ENCODE measurements around the gene TRDMT1.

TRDMT1 gene

DNA sequence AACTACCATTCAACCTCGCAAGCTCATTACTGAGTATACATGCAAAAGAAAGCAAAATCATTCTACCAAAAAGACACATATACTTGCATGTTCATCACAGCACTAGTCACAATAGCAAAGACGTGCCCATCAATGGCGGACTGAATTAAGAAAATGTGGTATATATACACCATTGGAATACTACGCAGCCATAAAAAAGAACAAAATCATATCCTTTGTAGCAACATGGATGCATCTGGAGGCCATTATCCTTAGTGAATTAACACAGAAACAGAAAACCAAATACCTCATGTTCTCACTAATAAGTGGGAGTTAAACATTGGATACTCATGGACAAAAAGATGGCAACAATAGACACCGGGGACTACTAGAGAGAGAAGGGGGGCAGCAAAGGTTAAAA lies 6.4 kb downstream of the TRDMT1 start:
- TF ChIP-seq, protein P1, sequence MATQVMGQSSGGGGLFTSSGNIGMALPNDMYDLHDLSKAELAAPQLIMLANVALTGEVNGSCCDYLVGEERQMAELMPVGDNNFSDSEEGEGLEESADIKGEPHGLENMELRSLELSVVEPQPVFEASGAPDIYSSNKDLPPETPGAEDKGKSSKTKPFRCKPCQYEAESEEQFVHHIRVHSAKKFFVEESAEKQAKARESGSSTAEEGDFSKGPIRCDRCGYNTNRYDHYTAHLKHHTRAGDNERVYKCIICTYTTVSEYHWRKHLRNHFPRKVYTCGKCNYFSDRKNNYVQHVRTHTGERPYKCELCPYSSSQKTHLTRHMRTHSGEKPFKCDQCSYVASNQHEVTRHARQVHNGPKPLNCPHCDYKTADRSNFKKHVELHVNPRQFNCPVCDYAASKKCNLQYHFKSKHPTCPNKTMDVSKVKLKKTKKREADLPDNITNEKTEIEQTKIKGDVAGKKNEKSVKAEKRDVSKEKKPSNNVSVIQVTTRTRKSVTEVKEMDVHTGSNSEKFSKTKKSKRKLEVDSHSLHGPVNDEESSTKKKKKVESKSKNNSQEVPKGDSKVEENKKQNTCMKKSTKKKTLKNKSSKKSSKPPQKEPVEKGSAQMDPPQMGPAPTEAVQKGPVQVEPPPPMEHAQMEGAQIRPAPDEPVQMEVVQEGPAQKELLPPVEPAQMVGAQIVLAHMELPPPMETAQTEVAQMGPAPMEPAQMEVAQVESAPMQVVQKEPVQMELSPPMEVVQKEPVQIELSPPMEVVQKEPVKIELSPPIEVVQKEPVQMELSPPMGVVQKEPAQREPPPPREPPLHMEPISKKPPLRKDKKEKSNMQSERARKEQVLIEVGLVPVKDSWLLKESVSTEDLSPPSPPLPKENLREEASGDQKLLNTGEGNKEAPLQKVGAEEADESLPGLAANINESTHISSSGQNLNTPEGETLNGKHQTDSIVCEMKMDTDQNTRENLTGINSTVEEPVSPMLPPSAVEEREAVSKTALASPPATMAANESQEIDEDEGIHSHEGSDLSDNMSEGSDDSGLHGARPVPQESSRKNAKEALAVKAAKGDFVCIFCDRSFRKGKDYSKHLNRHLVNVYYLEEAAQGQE (IDR thresholded peaks at IDR 0.05; ENCODE audit: insufficient read depth in 1 of 2, low read depth in 2 of 2, low read length in 2 of 2), result no peak
- no peak for TF ChIP-seq POLR2AphosphoS5 (IDR thresholded peaks at IDR 0.05; ENCODE audit: low read depth, low read length)
- no peak for TF ChIP-seq FOXP2 (optimal IDR thresholded peaks at IDR 0.05; ENCODE audit: borderline replicate concordance, extremely low read depth, extremely low read length, insufficient read depth)
- TF ChIP-seq TAF1 (IDR thresholded peaks at IDR 0.05; ENCODE audit: borderline replicate concordance, insufficient read depth, low read length), result no peak
- no peak for TF ChIP-seq SIN3A (IDR thresholded peaks at IDR 0.05; ENCODE audit: borderline replicate concordance, insufficient read depth, low read length)

DNA sequence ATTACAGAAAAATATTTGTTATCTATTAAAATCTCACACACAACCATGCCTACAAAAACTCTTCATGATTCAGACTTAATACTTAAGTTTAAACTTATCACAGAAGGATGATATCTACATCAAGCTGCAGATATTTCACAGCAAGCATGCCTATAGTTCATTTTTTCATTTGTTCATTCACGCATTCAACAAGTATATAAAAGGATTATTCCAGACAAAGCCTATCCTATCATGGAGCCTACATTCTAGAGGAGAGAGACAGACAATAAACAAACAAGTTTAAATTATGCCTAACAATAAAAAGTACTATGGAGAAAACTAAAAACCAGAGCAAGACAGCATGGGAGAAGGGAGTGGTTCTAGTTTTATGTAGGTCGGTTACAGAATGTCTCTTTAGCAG lies 10.9 kb downstream of the TRDMT1 start:
- no peak for TF ChIP-seq SIN3A (IDR thresholded peaks at IDR 0.05; ENCODE audit: borderline replicate concordance, insufficient read depth, low read length)
- TF ChIP-seq TAF1 (IDR thresholded peaks at IDR 0.05; ENCODE audit: borderline replicate concordance, insufficient read depth, low read length), result no peak
- TF ChIP-seq POLR2AphosphoS5 (IDR thresholded peaks at IDR 0.05; ENCODE audit: low read depth, low read length), result no peak
- no peak for TF ChIP-seq FOXP2 (optimal IDR thresholded peaks at IDR 0.05; ENCODE audit: borderline replicate concordance, extremely low read depth, extremely low read length, insufficient read depth)
- TF ChIP-seq, protein P1 (IDR thresholded peaks at IDR 0.05; ENCODE audit: insufficient read depth in 1 of 2, low read depth in 2 of 2, low read length in 2 of 2), result no peak

DNA sequence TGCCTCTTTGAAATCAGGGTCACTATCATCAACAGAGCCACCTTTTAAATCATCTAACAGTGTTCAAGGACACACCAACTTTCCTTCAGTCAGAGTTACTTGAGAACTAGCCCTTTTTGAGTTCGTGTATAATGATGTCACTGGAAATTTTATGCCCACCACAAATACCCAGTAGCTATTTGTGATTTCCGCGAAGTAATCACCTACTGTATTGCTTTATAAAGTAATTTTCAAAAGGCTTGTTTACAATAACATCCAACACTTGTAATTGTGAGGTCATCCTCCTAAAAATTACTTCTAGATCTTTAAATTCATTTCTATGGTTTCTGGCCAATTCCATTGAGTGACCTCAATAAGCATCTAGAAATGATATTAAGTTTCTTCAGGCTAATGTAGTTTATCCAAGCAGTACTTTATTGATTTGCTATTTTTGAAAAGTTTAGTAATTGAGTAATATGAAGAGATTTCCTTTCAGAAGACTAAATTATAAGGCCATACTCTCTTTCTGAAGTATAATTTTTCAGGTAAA lies 12.8 kb downstream of the TRDMT1 start:
- TF ChIP-seq, protein P1 (IDR thresholded peaks at IDR 0.05; ENCODE audit: insufficient read depth in 1 of 2, low read depth in 2 of 2, low read length in 2 of 2), result no peak
- TF ChIP-seq FOXP2 (optimal IDR thresholded peaks at IDR 0.05; ENCODE audit: borderline replicate concordance, extremely low read depth, extremely low read length, insufficient read depth), result no peak
- TF ChIP-seq SIN3A (IDR thresholded peaks at IDR 0.05; ENCODE audit: borderline replicate concordance, insufficient read depth, low read length), result no peak
- TF ChIP-seq POLR2AphosphoS5 (IDR thresholded peaks at IDR 0.05; ENCODE audit: low read depth, low read length), result no peak
- no peak for TF ChIP-seq TAF1 (IDR thresholded peaks at IDR 0.05; ENCODE audit: borderline replicate concordance, insufficient read depth, low read length)

DNA sequence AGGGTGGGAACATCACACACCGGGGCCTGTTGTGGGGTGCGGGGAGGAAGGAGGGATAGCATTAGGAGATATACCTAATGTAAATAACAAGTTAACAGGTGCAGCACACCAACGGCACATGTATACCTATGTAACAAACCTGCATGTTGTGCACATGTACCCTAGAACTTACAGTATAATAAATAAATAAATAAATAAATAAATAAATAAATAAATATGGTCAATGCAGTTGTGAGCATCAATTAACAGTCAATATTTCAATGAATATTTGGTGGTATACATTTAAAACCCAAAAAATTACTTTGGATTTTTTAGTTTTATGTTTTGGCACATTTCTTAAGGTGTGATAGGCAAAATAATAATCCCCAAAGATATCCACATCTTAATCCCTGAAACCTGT lies 15.6 kb downstream of the TRDMT1 start:
- TF ChIP-seq, protein P1 (IDR thresholded peaks at IDR 0.05; ENCODE audit: insufficient read depth in 1 of 2, low read depth in 2 of 2, low read length in 2 of 2), result no peak
- TF ChIP-seq TAF1 (IDR thresholded peaks at IDR 0.05; ENCODE audit: borderline replicate concordance, insufficient read depth, low read length) (no peak), SIN3A (IDR thresholded peaks at IDR 0.05; ENCODE audit: borderline replicate concordance, insufficient read depth, low read length) (no peak), FOXP2 (optimal IDR thresholded peaks at IDR 0.05; ENCODE audit: borderline replicate concordance, extremely low read depth, extremely low read length, insufficient read depth) (no peak), POLR2AphosphoS5 (IDR thresholded peaks at IDR 0.05; ENCODE audit: low read depth, low read length) (no peak)

DNA sequence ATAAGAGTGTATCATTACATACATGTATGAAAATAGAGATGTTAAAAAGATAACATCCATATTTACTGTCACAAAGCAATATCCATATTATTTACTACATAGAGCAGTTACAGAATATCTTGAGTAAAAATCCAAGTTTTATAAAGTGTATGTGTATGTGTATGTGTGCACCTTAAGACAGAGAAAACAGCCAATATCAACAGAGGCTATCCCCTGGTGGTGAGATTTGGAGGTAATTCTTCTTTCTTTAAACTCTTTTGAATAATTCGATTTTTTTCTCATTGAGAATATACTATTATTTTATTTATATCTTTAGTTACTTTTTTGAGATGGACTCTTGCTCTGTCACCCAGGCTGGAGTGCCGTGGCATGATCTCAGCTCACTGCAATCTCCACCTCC lies 18.4 kb downstream of the TRDMT1 start:
- TF ChIP-seq, protein P1 (IDR thresholded peaks at IDR 0.05; ENCODE audit: insufficient read depth in 1 of 2, low read depth in 2 of 2, low read length in 2 of 2), result no peak
- TF ChIP-seq SIN3A (IDR thresholded peaks at IDR 0.05; ENCODE audit: borderline replicate concordance, insufficient read depth, low read length) (no peak), TAF1 (IDR thresholded peaks at IDR 0.05; ENCODE audit: borderline replicate concordance, insufficient read depth, low read length) (no peak), FOXP2 (optimal IDR thresholded peaks at IDR 0.05; ENCODE audit: borderline replicate concordance, extremely low read depth, extremely low read length, insufficient read depth) (no peak), POLR2AphosphoS5 (IDR thresholded peaks at IDR 0.05; ENCODE audit: low read depth, low read length) (no peak)

Measured in PFSK-1 (cell line).